ENCODE results near the gene HDAC4. TPM values are rescaled to one million over a fixed set of nuclear protein-coding genes. Genes with fewer than 3 reads are reported as not detected.

The HDAC4 gene
- total RNA-seq, 6 experiments from 2014 or later: 7.4 to 13.0 (median 9.5) TPM

DNA sequence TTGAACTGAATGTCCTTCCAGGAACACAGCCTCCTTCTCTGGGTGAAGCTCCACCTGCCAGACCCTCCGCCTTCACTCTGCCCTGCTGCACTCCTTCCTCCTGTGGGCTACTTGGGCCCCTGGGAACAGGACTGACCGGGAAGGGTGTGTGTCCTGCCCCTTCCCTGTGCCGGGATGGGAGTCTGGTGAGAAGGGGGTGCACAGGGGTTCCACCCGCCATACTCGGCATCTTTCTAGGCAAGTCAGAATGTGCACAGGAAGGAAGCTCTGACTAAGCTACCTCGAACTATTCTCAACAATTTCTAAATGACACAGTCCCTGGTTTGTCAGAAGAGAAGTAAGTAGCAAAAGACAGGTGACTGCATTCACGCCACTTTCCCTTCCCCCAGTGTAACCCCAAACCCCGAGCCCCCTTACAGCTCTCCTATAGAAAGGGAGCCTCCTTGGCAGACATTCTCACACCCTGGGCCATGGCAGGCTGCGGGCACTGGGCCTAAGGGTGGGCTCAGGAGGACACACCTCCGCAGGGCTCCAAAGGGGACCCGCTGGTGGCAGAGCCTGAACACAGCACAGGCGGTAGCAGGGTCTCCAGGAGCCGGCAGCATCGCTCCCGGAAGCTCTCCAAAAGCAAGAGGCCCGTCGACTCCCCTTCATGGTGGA is 184.1 kb downstream of the HDAC4 start:
- no peak for DNase-seq
- H3K27ac Mint-ChIP-seq: no peak overlapping the region
- no peaks in the 10 kb centered on the region for H3K36me3 Mint-ChIP-seq (ENCODE audit: low read depth)
- peaks cover 18% of the 10 kb centered on the region for H3K4me1 Mint-ChIP-seq (ENCODE audit: low read depth)
- H3K9me3 Mint-ChIP-seq: no peaks in the 10 kb centered on the region
- peaks cover 1% of the 10 kb centered on the region for H3K27me3 Mint-ChIP-seq (ENCODE audit: insufficient read depth)
- H3K4me3 Mint-ChIP-seq: no peak overlapping the region
- TF ChIP-seq, protein P1, sequence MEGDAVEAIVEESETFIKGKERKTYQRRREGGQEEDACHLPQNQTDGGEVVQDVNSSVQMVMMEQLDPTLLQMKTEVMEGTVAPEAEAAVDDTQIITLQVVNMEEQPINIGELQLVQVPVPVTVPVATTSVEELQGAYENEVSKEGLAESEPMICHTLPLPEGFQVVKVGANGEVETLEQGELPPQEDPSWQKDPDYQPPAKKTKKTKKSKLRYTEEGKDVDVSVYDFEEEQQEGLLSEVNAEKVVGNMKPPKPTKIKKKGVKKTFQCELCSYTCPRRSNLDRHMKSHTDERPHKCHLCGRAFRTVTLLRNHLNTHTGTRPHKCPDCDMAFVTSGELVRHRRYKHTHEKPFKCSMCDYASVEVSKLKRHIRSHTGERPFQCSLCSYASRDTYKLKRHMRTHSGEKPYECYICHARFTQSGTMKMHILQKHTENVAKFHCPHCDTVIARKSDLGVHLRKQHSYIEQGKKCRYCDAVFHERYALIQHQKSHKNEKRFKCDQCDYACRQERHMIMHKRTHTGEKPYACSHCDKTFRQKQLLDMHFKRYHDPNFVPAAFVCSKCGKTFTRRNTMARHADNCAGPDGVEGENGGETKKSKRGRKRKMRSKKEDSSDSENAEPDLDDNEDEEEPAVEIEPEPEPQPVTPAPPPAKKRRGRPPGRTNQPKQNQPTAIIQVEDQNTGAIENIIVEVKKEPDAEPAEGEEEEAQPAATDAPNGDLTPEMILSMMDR (IDR thresholded peaks at IDR 0.05): no peak

DNA sequence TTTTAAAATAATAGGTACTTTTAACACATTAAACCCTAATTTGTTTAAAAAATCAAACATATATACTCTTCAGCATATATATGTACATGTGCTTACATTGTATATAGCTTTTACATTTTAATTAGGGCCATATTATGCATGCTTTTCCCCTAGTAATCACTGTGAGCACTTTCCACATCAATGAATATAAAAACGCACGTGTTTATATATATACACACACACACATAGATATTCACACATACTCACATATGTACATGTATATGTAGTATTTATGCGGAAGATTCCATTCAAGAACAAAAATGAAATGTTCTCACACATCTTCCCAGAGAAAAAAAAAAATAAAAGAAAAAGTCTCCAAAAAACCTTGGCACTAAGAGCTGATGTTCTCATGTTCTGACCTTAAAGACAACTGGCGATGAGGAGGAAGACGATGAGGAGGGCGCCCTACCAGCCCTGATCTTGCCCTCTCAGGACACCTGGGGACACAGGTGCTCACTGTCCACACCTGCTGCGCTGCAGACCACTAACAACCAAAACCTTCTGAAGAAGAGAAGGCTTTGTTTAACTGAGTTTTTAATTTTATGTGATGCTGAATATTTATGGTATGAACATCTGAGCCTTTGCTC is 184.7 kb downstream of the HDAC4 start:
- Mint-ChIP-seq H3K27ac (no peak overlapping the region), H3K9me3 (no peaks in the 10 kb centered on the region), H3K36me3 (ENCODE audit: low read depth) (no peaks in the 10 kb centered on the region), H3K27me3 (ENCODE audit: insufficient read depth) (peaks cover 1% of the 10 kb centered on the region), H3K4me1 (ENCODE audit: low read depth) (peaks cover 11% of the 10 kb centered on the region), H3K4me3 (no peak overlapping the region)
- TF ChIP-seq, protein P1 (IDR thresholded peaks at IDR 0.05): no peak
- DNase-seq: no peak

DNA sequence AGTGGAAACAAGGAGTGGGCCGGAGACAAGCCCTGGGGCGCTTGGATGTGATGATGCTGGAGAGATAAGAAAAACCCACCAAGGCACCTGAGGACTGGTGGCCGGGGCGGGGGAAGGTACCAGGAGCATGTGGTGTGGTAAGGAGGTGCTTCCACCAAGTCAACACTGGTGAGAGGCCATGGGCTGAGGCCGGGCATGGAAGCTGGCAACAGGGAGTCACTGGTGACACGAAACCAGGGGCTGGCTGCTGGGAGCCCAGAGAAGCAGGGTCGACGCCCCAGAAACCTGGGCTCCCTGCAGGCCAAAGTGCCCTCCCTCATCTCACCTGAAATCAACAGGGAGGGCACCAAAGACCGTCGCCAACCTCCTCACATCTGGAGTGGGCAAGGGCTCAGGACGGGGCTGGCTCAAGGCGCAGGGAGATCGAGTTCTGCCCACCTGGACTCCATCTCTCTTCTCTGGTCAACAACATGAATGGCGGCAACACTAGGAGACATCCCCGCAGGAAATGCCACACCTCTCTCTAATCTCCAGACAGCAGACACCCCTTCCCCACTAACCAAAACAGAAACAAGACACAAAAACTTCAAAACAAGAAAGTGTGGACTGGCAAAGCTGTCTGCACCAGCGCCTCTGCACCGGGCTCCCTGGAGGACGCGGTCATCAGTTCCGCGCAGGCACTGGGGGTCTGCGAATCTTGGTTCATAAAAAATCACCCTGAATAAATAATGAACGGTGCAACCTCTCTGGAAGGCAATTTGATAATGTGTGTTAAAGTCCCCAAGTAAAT is 185.5 kb downstream of the HDAC4 start:
- Mint-ChIP-seq H3K4me3 (no peak overlapping the region), H3K4me1 (ENCODE audit: low read depth) (peaks cover 8% of the 10 kb centered on the region), H3K27me3 (ENCODE audit: insufficient read depth) (peaks cover 1% of the 10 kb centered on the region), H3K27ac (no peak overlapping the region), H3K9me3 (no peaks in the 10 kb centered on the region), H3K36me3 (ENCODE audit: low read depth) (no peaks in the 10 kb centered on the region)
- TF ChIP-seq, protein P1 (IDR thresholded peaks at IDR 0.05): no peak
- no peak for DNase-seq

DNA sequence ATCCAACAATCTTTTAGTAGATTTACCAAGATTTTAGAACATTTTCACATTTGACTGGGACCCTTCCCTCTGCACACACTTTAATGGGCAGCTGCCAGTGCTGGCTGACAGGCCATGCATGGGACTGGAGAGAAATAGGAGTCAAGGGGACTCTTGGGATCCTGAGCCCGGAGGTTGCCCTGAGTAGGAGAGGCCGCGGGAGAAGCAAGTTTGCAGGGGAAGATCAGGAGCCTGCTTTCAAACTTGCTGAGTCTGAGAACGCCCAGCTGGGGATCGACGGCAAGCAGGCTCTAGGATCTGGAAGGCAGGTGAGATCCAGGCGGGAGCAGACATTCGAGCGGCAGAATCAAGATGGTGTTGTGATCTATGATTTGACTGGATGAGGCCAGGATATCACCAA is 186.1 kb downstream of the HDAC4 start:
- Mint-ChIP-seq H3K9me3 (no peaks in the 10 kb centered on the region), H3K36me3 (ENCODE audit: low read depth) (no peaks in the 10 kb centered on the region), H3K27me3 (ENCODE audit: insufficient read depth) (peaks cover 1% of the 10 kb centered on the region), H3K4me1 (ENCODE audit: low read depth) (peaks cover 8% of the 10 kb centered on the region), H3K4me3 (no peak overlapping the region), H3K27ac (no peak overlapping the region)
- no peak for DNase-seq
- TF ChIP-seq, protein P1 (IDR thresholded peaks at IDR 0.05): no peak

DNA sequence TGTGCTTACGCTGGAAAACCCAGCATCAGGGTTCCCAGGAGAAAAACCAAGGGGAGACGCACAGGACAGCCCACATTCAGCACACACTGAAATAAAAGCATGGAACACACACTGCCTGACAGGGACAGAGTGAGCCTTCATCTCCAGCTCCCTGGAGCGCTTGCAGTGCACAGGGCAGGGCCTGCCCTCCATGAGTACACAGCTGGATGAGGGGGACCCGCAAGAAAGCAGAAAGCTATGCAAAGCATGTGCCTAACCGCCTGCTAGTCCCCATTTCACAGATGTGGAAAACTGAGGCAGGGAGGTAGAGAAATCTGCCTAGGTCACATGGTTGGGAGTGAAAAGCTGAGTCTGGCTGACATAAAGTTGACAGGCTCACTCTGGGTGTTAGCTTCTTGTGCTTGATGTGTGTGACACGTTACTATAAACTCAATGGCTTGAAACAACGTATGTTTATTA is 187.1 kb downstream of the HDAC4 start:
- no peaks in the 10 kb centered on the region for H3K36me3 Mint-ChIP-seq (ENCODE audit: low read depth)
- no peaks in the 10 kb centered on the region for H3K9me3 Mint-ChIP-seq
- DNase-seq: no peak
- TF ChIP-seq, protein P1 (IDR thresholded peaks at IDR 0.05): no peak
- H3K4me3 Mint-ChIP-seq: no peak overlapping the region
- H3K4me1 Mint-ChIP-seq (ENCODE audit: low read depth): peaks cover 8% of the 10 kb centered on the region
- peaks cover 1% of the 10 kb centered on the region; the same call in 1 of the 2 replicates for H3K27me3 Mint-ChIP-seq (ENCODE audit: insufficient read depth)
- no peak overlapping the region for H3K27ac Mint-ChIP-seq
